ENCODE measurements around the gene CDK5R2.

- TF ChIP-seq CTCF (IDR thresholded peaks at IDR 0.05) (no peak), POLR2A (IDR thresholded peaks at IDR 0.05) (no peak)
Measured at GRCh38 chr2:218924757-218925156, 34.7 kb upstream of the CDK5R2 start.

Measured in lower leg skin (tissue), 3 donors.